ENCODE results near the gene NPW.
"Not testable (repeated sequence)": the region's sequence is repeated elsewhere in the genome, so short reads cannot be mapped to it uniquely, and the experiment has no call there.

Gene NPW

GRCh38 chr16:2023092-2024031, 3.8 kb downstream of the NPW start:
- peak; percentile 95 for DNase-seq

- no peak for DNase-seq
Observed at GRCh38 chr16:2024032-2024420, 4.4 kb downstream of the NPW start.

- DNase-seq: no peak
Observed at GRCh38 chr16:2025251-2025650, 5.7 kb downstream of the NPW start.

GRCh38 chr16:2025878-2026460, 6.4 kb downstream of the NPW start:
- no peak for DNase-seq

GRCh38 chr16:2026461-2027023, 7.0 kb downstream of the NPW start, which contains the start of gene NHERF2:
TSS of gene NHERF2 (plus strand) at chr16:2026902. CDS start at chr16:2027006, 104 bp downstream.
- DNase-seq: peak; percentile 32

GRCh38 chr16:2027024-2028010, 7.7 kb downstream of the NPW start:
- DNase-seq: peak; percentile 29

GRCh38 chr16:2028146-2028545, 8.6 kb downstream of the NPW start:
- DNase-seq: no peak

- DNase-seq: no peak
Observed at GRCh38 chr16:2028620-2029220, 9.1 kb downstream of the NPW start.

GRCh38 chr16:2029350-2029749, 9.8 kb downstream of the NPW start:
- no peak for DNase-seq

- DNase-seq: no peak
Observed at GRCh38 chr16:2030036-2030435, 10.5 kb downstream of the NPW start.

GRCh38 chr16:2031081-2031577, 11.5 kb downstream of the NPW start:
- no peak for DNase-seq

GRCh38 chr16:2032285-2033056, 12.9 kb downstream of the NPW start:
- no peak for DNase-seq

GRCh38 chr16:2033057-2033908, 13.7 kb downstream of the NPW start:
- no peak for DNase-seq

GRCh38 chr16:2033909-2034695, 14.5 kb downstream of the NPW start:
- DNase-seq: not testable (repeated sequence)

GRCh38 chr16:2034696-2035430, 15.3 kb downstream of the NPW start:
- DNase-seq: no peak

GRCh38 chr16:2035431-2036199, 16.0 kb downstream of the NPW start:
- no peak for DNase-seq

- no peak for DNase-seq
Observed at GRCh38 chr16:2036200-2036966, 16.8 kb downstream of the NPW start.
